Stimulated activated CD4-positive, alpha-beta T cell treated with anti-CD3 and anti-CD28 coated beads, Interleukin-4, amount 100 ng/mL, for 24 hours (primary cell): ENCODE measurements around the gene MYCBP2.

ENCODE experiments used
- DNase-seq: peaks from one replicate; pipeline ENCODE4 v3.0.0-alpha.2; 2020

MYCBP2 gene

GRCh38 chr13:77084755-77085154 is 242.1 kb downstream of the MYCBP2 start:
- no peak for DNase-seq

- no peak for DNase-seq
These were observed 246.9 kb downstream of the MYCBP2 start for GRCh38 chr13:77079902-77080413.

GRCh38 chr13:77067519-77067918 is 259.4 kb downstream of the MYCBP2 start:
- no peak for DNase-seq

GRCh38 chr13:77065461-77066147 is 261.3 kb downstream of the MYCBP2 start:
- no peak for DNase-seq

GRCh38 chr13:77062097-77062496 is 264.8 kb downstream of the MYCBP2 start:
- no peak for DNase-seq

GRCh38 chr13:77061362-77061761 is 265.5 kb downstream of the MYCBP2 start:
- no peak for DNase-seq

- no peak for DNase-seq
These were observed 270.0 kb downstream of the MYCBP2 start for GRCh38 chr13:77056886-77057285.

GRCh38 chr13:77056382-77056781 is 270.5 kb downstream of the MYCBP2 start:
- no peak for DNase-seq

GRCh38 chr13:77055158-77055557 is 271.7 kb downstream of the MYCBP2 start:
- DNase-seq: no peak

- no peak for DNase-seq
These were observed 273.7 kb downstream of the MYCBP2 start for GRCh38 chr13:77053192-77053591.

- no peak for DNase-seq
These were observed 278.2 kb downstream of the MYCBP2 start for GRCh38 chr13:77048681-77049080.

- DNase-seq: no peak
These were observed 279.1 kb downstream of the MYCBP2 start for GRCh38 chr13:77047649-77048343.

GRCh38 chr13:77042566-77043177 is 284.2 kb downstream of the MYCBP2 start:
- no peak for DNase-seq

GRCh38 chr13:77040835-77041234 is 286.1 kb downstream of the MYCBP2 start:
- DNase-seq: no peak

- no peak for DNase-seq
These were observed 286.8 kb downstream of the MYCBP2 start for GRCh38 chr13:77040076-77040475.

- no peak for DNase-seq
These were observed 287.9 kb downstream of the MYCBP2 start for GRCh38 chr13:77038907-77039480.

- no peak for DNase-seq
These were observed 290.6 kb downstream of the MYCBP2 start for GRCh38 chr13:77036279-77036678.

GRCh38 chr13:77034881-77035280 is 292.0 kb downstream of the MYCBP2 start:
- DNase-seq: no peak

GRCh38 chr13:77033717-77034302 is 293.1 kb downstream of the MYCBP2 start:
- no peak for DNase-seq

- no peak for DNase-seq
These were observed 295.1 kb downstream of the MYCBP2 start for GRCh38 chr13:77031656-77032243.

GRCh38 chr13:77029436-77029835 is 297.5 kb downstream of the MYCBP2 start:
- no peak for DNase-seq

- no peak for DNase-seq
These were observed 298.7 kb downstream of the MYCBP2 start for GRCh38 chr13:77028202-77028601.
